ENCODE results near the gene ZNF311.

The ZNF311 gene

DNA sequence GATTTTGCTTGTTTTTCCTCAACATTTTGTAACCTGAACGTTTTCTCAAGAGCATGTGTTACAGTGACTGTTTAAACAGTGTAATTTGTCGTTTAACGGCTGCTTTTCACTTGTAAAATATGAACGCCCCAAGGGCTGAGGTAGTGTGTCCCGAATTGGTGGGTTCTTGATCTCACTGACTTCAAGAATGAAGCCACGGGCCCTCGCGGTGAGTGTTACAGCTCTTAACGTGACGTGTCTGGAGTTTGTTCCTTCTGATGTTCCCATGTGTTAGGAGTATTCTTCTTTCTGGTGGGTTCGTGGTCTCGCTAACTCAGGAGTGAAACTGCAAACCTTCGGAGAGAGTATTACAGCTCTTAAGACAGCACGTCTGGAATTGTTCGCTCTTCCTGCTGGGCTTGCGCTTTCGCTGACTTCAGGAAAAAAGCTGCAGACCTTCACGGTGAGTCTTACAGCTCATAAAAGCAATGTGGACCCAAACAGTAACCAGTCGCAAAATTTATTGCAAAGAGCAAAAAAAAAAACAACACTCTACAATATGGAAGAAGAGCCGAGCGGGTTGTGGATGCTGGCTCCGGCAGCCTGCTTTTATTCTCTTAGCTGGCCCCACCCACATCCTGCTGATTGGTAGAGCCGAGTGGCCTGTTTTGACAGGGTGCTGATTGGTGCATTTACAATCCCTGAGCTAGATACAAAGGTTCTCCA, 56.2 kb downstream of the ZNF311 start:
- no peak overlapping the region for H3K27ac ChIP-seq
- peaks cover 18 to 28% (median 23%) of the 10 kb centered on the region in 11 experiments; a peak in 21 of 22 replicates for H3K27me3 ChIP-seq
- peaks cover 0 to 16% (median 3%) of the 10 kb centered on the region in 10 experiments; a peak in 16 of 20 replicates for H3K4me1 ChIP-seq
- no peaks in the 10 kb centered on the region for H4K20me1 ChIP-seq
- no peak overlapping the region for H3K9ac ChIP-seq
- H3K4me3 ChIP-seq = no peak overlapping the region
- no peak for TF ChIP-seq Cebpa-rat (IDR thresholded peaks at IDR 0.05)
- peaks cover 0 to 23% (median 16%) of the 10 kb centered on the region in 11 experiments; a peak in 16 of 22 replicates for H3K9me3 ChIP-seq (replicated peaks in 1 of 11)
- H3K36me3 ChIP-seq = no peaks in the 10 kb centered on the region
- no peak overlapping the region for H3K4me2 ChIP-seq

GRCh38 chr6:28947831-28948270, 57.3 kb downstream of the ZNF311 start:
- Histone ChIP-seq H3K4me3 (no peak overlapping the region), H4K20me1 (no peaks in the 10 kb centered on the region), H3K36me3 (no peaks in the 10 kb centered on the region), H3K9ac (no peak overlapping the region), H3K27me3 (peaks cover 7 to 17% (median 12%) of the 10 kb centered on the region in 11 experiments; a peak in 21 of 22 replicates), H3K4me1 (peaks cover 3 to 26% (median 14%) of the 10 kb centered on the region in 10 experiments; a peak in 19 of 20 replicates), H3K9me3 (replicated peaks in 1 of 11) (peaks cover 0 to 14% (median 9%) of the 10 kb centered on the region in 11 experiments; a peak in 7 of 22 replicates), H3K4me2 (no peak overlapping the region), H3K27ac (no peak overlapping the region)
- no peak for TF ChIP-seq Cebpa-rat (IDR thresholded peaks at IDR 0.05)

- no peaks in the 10 kb centered on the region for H4K20me1 ChIP-seq
- no peak overlapping the region for H3K9ac ChIP-seq
- no peak for TF ChIP-seq Cebpa-rat (IDR thresholded peaks at IDR 0.05)
- no peak overlapping the region for H3K4me3 ChIP-seq
- peaks cover 0 to 14% (median 9%) of the 10 kb centered on the region in 11 experiments; a peak in 7 of 22 replicates for H3K9me3 ChIP-seq (replicated peaks in 1 of 11)
- peaks cover 10 to 31% (median 20%) of the 10 kb centered on the region in 10 experiments for H3K4me1 ChIP-seq
- no peaks in the 10 kb centered on the region for H3K36me3 ChIP-seq
- no peak overlapping the region for H3K4me2 ChIP-seq
- H3K27me3 ChIP-seq = peaks cover 1 to 11% (median 6%) of the 10 kb centered on the region in 11 experiments; a peak in 17 of 22 replicates
- no peak overlapping the region for H3K27ac ChIP-seq
Measured at GRCh38 chr6:28947067-28947765, 57.9 kb downstream of the ZNF311 start.

GRCh38 chr6:28945349-28945748, 59.8 kb downstream of the ZNF311 start:
- Histone ChIP-seq H3K27me3 (no peaks in the 10 kb centered on the region), H3K27ac (no peak overlapping the region), H3K9ac (no peak overlapping the region), H4K20me1 (no peaks in the 10 kb centered on the region), H3K4me2 (peak overlapping the region in 3 of 11 experiments; percentile 76 to 84 (median 78); a peak in 5 of 22 replicates), H3K36me3 (no peaks in the 10 kb centered on the region), H3K4me1 (peaks cover 15 to 38% (median 27%) of the 10 kb centered on the region in 10 experiments), H3K9me3 (replicated peaks in 1 of 11) (peaks cover 0 to 14% (median 7%) of the 10 kb centered on the region in 11 experiments; a peak in 7 of 22 replicates), H3K4me3 (no peak overlapping the region)
- TF ChIP-seq Cebpa-rat (IDR thresholded peaks at IDR 0.05) = no peak
